Measurements from ENCODE around the gene HEXA.
A peak's percentile ranks its signal among the peaks of the same experiment; 100 is the strongest.

The HEXA gene

GRCh38 chr15:72372361-72372760 lies 3.5 kb downstream of the HEXA start:
- no peak for DNase-seq

GRCh38 chr15:72369964-72370363 lies 5.8 kb downstream of the HEXA start:
- peak; percentile 54 for DNase-seq

GRCh38 chr15:72368899-72369298 lies 6.9 kb downstream of the HEXA start:
- no peak for DNase-seq

GRCh38 chr15:72368325-72368724 lies 7.5 kb downstream of the HEXA start:
- no peak for DNase-seq

GRCh38 chr15:72365844-72366243 lies 10.0 kb downstream of the HEXA start:
- no peak for DNase-seq

- no peak for DNase-seq
Observed at GRCh38 chr15:72361176-72361575, 14.6 kb downstream of the HEXA start.

- DNase-seq: peak; percentile 76
Observed at GRCh38 chr15:72358650-72359171, 17.1 kb downstream of the HEXA start.

- DNase-seq: no peak
Observed at GRCh38 chr15:72358121-72358520, 17.7 kb downstream of the HEXA start.

- DNase-seq: no peak
Observed at GRCh38 chr15:72354496-72354895, 21.3 kb downstream of the HEXA start.

GRCh38 chr15:72353266-72353665 lies 22.5 kb downstream of the HEXA start:
- peak; percentile 58 for DNase-seq

GRCh38 chr15:72345806-72346205 lies 30.0 kb downstream of the HEXA start:
- no peak for DNase-seq

- DNase-seq: no peak
Observed at GRCh38 chr15:72345280-72345679, 30.5 kb downstream of the HEXA start.

- DNase-seq: no peak
Observed at GRCh38 chr15:72344602-72345001, 31.2 kb downstream of the HEXA start.

GRCh38 chr15:72342385-72342784 lies 33.4 kb downstream of the HEXA start:
- no peak for DNase-seq

GRCh38 chr15:72341361-72341760 lies 34.5 kb downstream of the HEXA start:
- no peak for DNase-seq

- peak; percentile 35 for DNase-seq
Observed at GRCh38 chr15:72340366-72340765, 35.4 kb downstream of the HEXA start.

- DNase-seq: peak; percentile 97
Observed at GRCh38 chr15:72339777-72340177, 36.0 kb downstream of the HEXA start.

GRCh38 chr15:72338617-72339321 lies 37.0 kb downstream of the HEXA start:
- peak; percentile 91 for DNase-seq

GRCh38 chr15:72338148-72338547 lies 37.7 kb downstream of the HEXA start:
- DNase-seq: no peak

GRCh38 chr15:72334842-72335241 lies 41.0 kb downstream of the HEXA start:
- DNase-seq: no peak

GRCh38 chr15:72331021-72331420 lies 44.8 kb downstream of the HEXA start:
- no peak for DNase-seq

- no peak for DNase-seq
Observed at GRCh38 chr15:72323752-72324151, 52.1 kb downstream of the HEXA start.

- peak; percentile 76 for DNase-seq
Observed at GRCh38 chr15:72319985-72320671, 55.7 kb downstream of the HEXA start, which contains the start of gene CELF6. CELF6 (minus strand) TSS chr15:72320157; CDS start chr15:72319874, 283 bp downstream.

- no peak for DNase-seq
Observed at GRCh38 chr15:72319360-72319984, 56.3 kb downstream of the HEXA start.

All from HCEC 1CT (cell line).